ENCODE measurements around the gene ENPEP. TPM values are rescaled to one million over a fixed set of nuclear protein-coding genes. Genes with fewer than 3 reads are reported as not detected.
A peak's percentile ranks its signal among the peaks of the same experiment; 100 is the strongest.
"Not testable (repeated sequence)": the region's sequence is repeated elsewhere in the genome, so short reads cannot be mapped to it uniquely, and the experiment has no call there.

The ENPEP gene
- total RNA-seq (1 to 10 TPM; 4.3 to 9.0 (median 5.5) TPM), polyA plus RNA-seq (1 to 10 TPM; 2.5 to 4.6 (median 4.4) TPM)
- long read RNA-seq, donor 1, full-length matches to known transcripts = 1 of 1 reads
- long read RNA-seq, donor 1, partial matches to known transcripts = 0 of 1 reads
- long read RNA-seq, donor 1, other reads (novel, unspliced or antisense) = 0 of 1 reads
- long read RNA-seq, donor 2 = 0 reads
- long read RNA-seq, donor 3, full-length matches to known transcripts = 1 of 1 reads
- long read RNA-seq, donor 3, partial matches to known transcripts = 0 of 1 reads
- long read RNA-seq, donor 3, other reads (novel, unspliced or antisense) = 0 of 1 reads
- long read RNA-seq, donor 4 = 0 reads
- long read RNA-seq, donor 5, full-length matches to known transcripts = 14 of 15 reads
- long read RNA-seq, donor 5, partial matches to known transcripts = 0 of 15 reads
- long read RNA-seq, donor 5, other reads (novel, unspliced or antisense) = 1 of 15 reads
- long read RNA-seq, donor 6, partial matches to known transcripts = 1 of 2 reads
- long read RNA-seq, donor 6, other reads (novel, unspliced or antisense) = 1 of 2 reads
- long read RNA-seq, donor 7 = 0 reads
- long read RNA-seq, donor 8 = 0 reads
- long read RNA-seq, donor 9 = 0 reads
- long read RNA-seq, donor 10 = 0 reads

GRCh38 chr4:110475881-110476818 is at the start of gene ENPEP:
Gene ENPEP, plus strand, starts transcription at chr4:110476155. Its CDS starts 260 bp downstream, at chr4:110476415.
- Histone ChIP-seq H3K36me3 (replicated peaks in 1 of 2) (no peaks in the 10 kb centered on the region), H3K4me3 (peak within 1 kb of the TSS in 1 of 4 donors; percentile 51), H3K27me3 (no peaks in the 10 kb centered on the region), H3K4me1 (replicated peaks in 1 of 2) (no peaks in the 10 kb centered on the region), H3K9me3 (replicated peaks in 1 of 3) (no peaks in the 10 kb centered on the region), H3K27ac (peak within 1 kb of the TSS in 2 of 5 donors; percentile 36 to 67)
- peak in 4 of 7 donors; percentile 4 to 55 (median 21) for DNase-seq
- intact Hi-C loops (cut with DNase I) = no loop called here
- no peak for TF ChIP-seq CTCF (IDR thresholded peaks at IDR 0.05)
- TF ChIP-seq POLR2A (IDR thresholded peaks at IDR 0.05) = no peak
- WGBS, 4 donors = 45 to 53% (median 51%) methylated on average over 38 to 39 of the region's 39 CpGs

DNA sequence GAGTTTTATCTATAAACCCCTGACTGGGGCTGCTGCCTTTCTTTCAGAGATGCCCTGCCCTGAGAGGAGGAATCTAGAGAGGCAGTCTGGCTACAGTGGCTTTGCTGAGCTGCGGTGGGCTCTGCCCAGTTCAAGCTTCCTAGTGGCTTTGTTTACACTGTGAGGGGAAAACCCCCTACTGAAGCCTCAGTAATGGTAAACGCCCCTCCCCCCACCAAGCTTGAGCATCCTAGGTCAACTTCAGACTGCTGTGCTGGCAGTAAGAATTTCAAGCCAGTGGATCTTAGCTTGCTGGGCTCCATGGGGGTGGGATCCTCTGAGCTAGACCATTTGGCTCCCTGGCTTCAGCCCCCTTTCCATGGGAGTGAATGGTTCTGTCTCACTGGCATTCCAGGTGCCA is 44.1 kb upstream of the ENPEP start:
- H3K27me3 ChIP-seq; H3K9me3 ChIP-seq (replicated peaks in 1 of 3); H3K4me3 ChIP-seq; H3K4me1 ChIP-seq (replicated peaks in 1 of 2); H3K36me3 ChIP-seq (replicated peaks in 1 of 2); H3K27ac ChIP-seq; DNase-seq; intact Hi-C loops (cut with DNase I): not testable (repeated sequence)
- WGBS, 4 donors = 51 to 71% (median 67%) methylated on average over 1 to 2 of the region's 2 CpGs; no CpG with 5 or more reads in 1 of the 4 donors

- H3K9me3 ChIP-seq (replicated peaks in 1 of 3); H3K4me1 ChIP-seq (replicated peaks in 1 of 2); DNase-seq; H3K27me3 ChIP-seq; H3K4me3 ChIP-seq; H3K27ac ChIP-seq; H3K36me3 ChIP-seq (replicated peaks in 1 of 2); intact Hi-C loops (cut with DNase I): not testable (repeated sequence)
- 38 to 77% (median 56%) methylated on average over 1 to 3 of the region's 3 CpGs for WGBS, 4 donors
Measured at GRCh38 chr4:110437292-110437691, 38.7 kb upstream of the ENPEP start.

GRCh38 chr4:110439209-110439608 is 36.7 kb upstream of the ENPEP start:
- not testable (repeated sequence) for H3K27ac ChIP-seq

DNA sequence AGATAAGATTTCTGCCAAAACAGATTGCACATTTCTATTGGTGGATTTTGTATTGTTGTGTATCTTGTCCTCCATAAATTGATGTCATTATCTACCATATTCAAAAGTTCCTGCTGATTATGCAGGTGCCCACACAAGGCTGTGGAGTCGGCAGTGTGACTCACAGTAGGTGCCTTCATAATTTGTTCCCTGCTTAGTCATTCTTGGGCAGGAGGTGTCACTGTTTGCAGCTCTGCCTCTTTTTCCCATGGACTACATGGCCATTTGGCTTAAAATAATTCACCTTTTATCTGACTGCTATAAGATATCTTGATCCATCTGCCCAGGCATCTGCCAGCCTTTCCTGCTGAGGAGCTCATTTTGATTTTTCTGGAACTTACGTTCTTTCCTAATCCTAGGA is 33.6 kb upstream of the ENPEP start:
- H3K27ac ChIP-seq = no peak overlapping the region
- intact Hi-C loops (cut with DNase I) = no loop called here
- 54 to 71% (median 55%) methylated on average over 2 of the region's 2 CpGs for WGBS, 4 donors
- DNase-seq = no peak
- H3K36me3 ChIP-seq (replicated peaks in 1 of 2) = no peaks in the 10 kb centered on the region
- H3K4me1 ChIP-seq (replicated peaks in 1 of 2) = no peaks in the 10 kb centered on the region
- H3K4me3 ChIP-seq = no peak overlapping the region
- H3K9me3 ChIP-seq (replicated peaks in 1 of 3) = no peaks in the 10 kb centered on the region
- no peaks in the 10 kb centered on the region for H3K27me3 ChIP-seq
- TF ChIP-seq CTCF (IDR thresholded peaks at IDR 0.05) (no peak), POLR2A (IDR thresholded peaks at IDR 0.05) (no peak)

More at GRCh38 chr4:110439209-110439608, 36.7 kb upstream of the ENPEP start:
- 70 to 87% (median 71%) methylated on average over 1 of the region's 1 CpG for WGBS, 4 donors
- H3K36me3 ChIP-seq (replicated peaks in 1 of 2); H3K4me1 ChIP-seq (replicated peaks in 1 of 2); intact Hi-C loops (cut with DNase I); H3K4me3 ChIP-seq; DNase-seq; H3K9me3 ChIP-seq (replicated peaks in 1 of 3); H3K27me3 ChIP-seq: not testable (repeated sequence)

Measured in adrenal gland (tissue), 19 donors.